HG03354 (cell line): ENCODE data around the gene SUPT3H.

ENCODE experiments used
- ATAC-seq: cut with Tn5 transposase; IDR thresholded peaks from one replicate; pipeline ENCODE4 v1.9.1; 2021; ENCODE audit warnings: mild to moderate bottlenecking; ENCODE audit not compliant: unreplicated experiment, poor library complexity, severe bottlenecking

Gene SUPT3H

GRCh38 chr6:44831002-44831610 lies 546.6 kb downstream of the SUPT3H start:
- no peak for ATAC-seq

DNA sequence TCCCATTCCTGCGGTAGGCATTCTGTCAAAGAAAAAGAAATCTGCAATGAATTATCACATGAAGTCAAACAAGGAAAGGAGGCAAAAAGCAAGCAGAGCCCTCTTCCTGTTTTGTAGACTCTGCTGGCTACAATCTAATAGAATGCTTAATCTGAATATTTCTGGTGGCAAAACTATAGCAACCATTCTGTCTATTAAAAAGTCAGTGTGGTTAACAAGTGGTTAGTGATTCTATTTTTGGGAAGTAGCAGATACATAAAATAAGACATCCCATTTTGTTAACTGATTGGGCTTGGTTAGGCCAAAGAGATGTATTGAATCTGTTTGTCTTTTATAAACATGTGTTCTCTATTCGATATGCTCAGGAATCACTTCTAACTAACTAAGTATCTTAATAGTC lies 547.9 kb downstream of the SUPT3H start:
- ATAC-seq = peak; percentile 53

DNA sequence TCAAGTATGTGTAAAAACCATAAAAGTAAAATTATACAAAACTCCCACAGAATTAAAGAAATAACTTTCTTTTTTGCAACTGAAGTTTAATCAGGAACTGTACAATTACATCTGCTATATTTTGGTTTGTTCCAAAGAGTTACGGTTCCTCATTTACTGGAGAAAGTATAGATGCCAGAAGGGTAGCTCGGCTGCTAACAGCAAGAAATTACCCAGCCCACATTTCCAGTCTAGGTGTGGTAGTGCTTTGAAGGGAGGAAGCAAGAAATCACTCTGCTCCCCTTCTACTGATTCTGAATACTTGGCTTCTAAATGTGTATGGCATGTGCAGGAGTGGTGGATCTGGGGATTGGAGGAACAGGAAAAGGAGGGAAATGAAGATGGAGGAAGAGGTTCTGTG lies 549.0 kb downstream of the SUPT3H start:
- ATAC-seq = no peak

GRCh38 chr6:44826025-44826676 lies 551.6 kb downstream of the SUPT3H start:
- ATAC-seq = no peak

- no peak for ATAC-seq
Observed at GRCh38 chr6:44825273-44825672, 552.5 kb downstream of the SUPT3H start.

DNA sequence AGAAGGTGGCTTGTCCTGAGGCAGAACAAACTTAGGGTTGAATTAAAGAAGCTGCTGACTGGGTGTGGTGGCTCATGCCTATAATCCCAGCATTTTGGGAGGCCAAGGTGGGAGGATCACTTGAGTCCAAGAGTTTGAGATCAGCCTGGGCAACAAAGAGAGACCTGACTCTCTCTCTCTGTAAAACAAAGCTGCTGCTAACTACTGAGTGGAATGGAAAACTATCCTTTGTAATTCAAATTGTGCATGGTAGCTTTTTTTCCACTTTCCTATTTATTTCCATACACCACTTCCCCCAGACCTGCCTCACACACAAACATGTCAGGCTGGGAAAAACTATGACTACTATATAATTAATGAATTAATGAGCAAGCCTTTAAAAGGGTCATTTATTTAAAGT lies 553.2 kb downstream of the SUPT3H start:
- ATAC-seq = no peak

DNA sequence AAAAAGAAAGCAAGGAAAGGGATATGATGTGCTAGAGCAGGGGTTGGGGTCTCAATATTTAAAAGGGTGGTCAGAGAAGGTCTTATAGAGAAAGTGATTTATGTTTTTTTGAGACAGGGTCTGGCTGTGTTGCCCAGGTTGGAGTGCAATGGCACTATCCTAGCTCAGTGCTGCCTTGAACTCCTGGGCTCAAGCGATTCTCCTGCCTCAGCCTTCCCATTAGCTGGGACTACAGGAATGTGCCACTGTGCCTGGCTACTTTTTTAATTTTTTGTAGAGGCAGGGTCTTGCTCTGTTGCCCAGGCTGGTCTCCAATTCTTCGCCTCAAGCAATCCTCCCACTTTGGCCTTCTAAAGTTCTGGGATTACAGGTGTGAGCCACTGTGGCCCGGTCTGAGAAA lies 557.0 kb downstream of the SUPT3H start:
- ATAC-seq = no peak

- no peak for ATAC-seq
Observed at GRCh38 chr6:44820321-44820720, 557.4 kb downstream of the SUPT3H start.

DNA sequence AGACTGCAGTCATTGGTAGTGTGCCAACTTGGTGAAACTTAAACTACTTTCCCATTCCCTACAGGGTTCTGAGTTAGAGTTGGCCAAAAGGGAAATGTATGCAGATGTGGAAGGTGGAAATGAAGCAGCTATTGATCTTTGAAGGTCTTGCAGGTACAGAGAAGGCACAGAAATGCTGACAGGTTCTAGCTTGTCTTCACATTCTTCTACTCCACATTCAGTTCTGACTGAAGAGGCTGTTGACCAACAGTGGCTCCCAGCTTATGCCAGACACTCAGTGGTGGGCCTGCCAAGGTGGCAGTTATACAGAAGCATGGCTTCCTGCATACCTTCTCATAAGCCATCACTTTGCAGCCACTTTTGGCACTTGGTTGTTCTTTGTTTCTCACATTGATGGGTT lies 566.3 kb downstream of the SUPT3H start:
- ATAC-seq = no peak

DNA sequence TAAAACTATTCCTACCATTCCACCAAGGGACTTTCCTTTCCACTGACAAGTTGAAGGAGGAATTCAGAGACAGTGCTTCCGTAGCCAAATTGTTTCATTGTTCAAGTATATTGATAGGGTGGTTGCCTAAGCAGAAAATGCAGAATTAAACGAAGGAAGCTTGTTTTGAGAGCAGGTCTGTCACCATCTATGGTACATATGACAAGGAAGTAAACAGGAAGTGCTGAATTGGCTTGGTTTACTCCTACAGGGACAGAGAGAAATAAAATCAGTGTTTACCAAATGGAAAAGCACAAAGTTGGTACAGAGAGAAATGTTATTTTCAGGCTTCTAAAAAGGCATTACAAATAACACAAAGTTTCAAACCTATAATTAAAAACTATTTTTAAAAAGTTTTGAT lies 568.5 kb downstream of the SUPT3H start:
- no peak for ATAC-seq

DNA sequence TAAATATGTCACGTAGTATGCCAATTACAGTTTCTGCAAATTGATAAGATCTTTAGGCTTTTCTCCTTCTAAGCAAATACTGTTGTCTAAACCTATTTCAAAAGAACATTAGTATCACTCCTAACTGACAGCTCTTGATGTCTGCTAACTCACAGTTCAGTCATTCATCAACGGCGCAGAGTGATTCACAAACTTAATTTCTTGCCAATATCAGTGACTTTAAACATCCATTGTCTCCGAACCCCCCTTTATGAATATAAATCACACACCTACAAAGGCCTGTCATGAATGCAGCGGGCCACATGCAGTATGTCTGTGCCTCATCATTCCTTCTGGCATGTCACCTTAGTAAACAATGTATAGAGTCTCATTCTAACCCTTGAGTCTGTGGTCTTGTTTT lies 569.6 kb downstream of the SUPT3H start:
- no peak for ATAC-seq

- no peak for ATAC-seq
Observed at GRCh38 chr6:44806656-44807055, 571.1 kb downstream of the SUPT3H start.

- ATAC-seq = no peak
Observed at GRCh38 chr6:44805238-44805846, 572.4 kb downstream of the SUPT3H start.

GRCh38 chr6:44804546-44805159 lies 573.1 kb downstream of the SUPT3H start:
- no peak for ATAC-seq

GRCh38 chr6:44804016-44804415 lies 573.7 kb downstream of the SUPT3H start:
- ATAC-seq = no peak

GRCh38 chr6:44800784-44801592 lies 576.7 kb downstream of the SUPT3H start:
- no peak for ATAC-seq

GRCh38 chr6:44800171-44800783 lies 577.5 kb downstream of the SUPT3H start:
- no peak for ATAC-seq

DNA sequence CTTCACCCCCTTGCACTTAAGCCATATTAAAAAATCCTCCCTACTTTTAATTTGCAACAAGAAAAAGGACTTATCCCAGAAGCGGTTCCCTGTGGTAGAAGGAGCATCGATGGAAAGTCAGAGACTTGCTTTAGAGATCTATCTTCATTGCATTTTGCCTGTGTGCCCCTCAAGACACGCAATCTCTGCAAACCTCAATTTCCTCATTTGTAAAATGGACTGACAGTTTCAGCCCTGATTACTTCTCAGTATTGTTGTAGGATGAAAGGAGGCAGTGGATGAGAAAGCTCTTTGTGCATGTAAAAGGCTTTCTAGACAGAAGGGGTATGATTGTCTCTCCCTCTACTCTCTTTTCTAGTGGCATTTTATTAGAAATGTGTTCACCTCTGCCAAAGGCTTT lies 580.0 kb downstream of the SUPT3H start:
- no peak for ATAC-seq

GRCh38 chr6:44795326-44795725 lies 582.4 kb downstream of the SUPT3H start:
- no peak for ATAC-seq

DNA sequence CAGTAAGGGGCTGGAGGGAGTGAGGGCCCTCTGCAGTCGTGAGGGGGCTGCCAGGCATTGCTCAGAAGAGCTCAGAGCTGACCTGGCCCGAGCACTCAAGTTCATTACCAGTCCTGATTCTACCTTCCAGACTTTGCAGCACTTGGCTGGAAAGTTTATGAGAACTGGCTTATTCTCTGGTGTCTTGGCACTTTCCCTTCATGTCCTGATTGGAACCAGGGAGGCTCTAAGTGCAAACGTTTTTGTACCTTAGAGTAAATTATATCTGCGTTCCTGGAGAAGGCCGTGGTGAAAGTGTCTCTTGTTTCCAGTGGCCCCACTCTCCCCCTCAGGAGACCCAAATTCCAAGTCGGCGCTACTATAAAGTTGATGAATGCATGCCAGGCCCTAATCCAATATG lies 587.9 kb downstream of the SUPT3H start:
- ATAC-seq = no peak
